ENCODE measurements around the gene ZNF354C. TPM values are rescaled to one million over a fixed set of nuclear protein-coding genes. Genes with fewer than 3 reads are reported as not detected.

ZNF354C gene
- total RNA-seq (2022; extraction: Qiagen RNA extraction; ENCODE audit: low read depth) = 0.80 to 1.0 TPM (median 0.87 TPM) in 5 replicates

DNA sequence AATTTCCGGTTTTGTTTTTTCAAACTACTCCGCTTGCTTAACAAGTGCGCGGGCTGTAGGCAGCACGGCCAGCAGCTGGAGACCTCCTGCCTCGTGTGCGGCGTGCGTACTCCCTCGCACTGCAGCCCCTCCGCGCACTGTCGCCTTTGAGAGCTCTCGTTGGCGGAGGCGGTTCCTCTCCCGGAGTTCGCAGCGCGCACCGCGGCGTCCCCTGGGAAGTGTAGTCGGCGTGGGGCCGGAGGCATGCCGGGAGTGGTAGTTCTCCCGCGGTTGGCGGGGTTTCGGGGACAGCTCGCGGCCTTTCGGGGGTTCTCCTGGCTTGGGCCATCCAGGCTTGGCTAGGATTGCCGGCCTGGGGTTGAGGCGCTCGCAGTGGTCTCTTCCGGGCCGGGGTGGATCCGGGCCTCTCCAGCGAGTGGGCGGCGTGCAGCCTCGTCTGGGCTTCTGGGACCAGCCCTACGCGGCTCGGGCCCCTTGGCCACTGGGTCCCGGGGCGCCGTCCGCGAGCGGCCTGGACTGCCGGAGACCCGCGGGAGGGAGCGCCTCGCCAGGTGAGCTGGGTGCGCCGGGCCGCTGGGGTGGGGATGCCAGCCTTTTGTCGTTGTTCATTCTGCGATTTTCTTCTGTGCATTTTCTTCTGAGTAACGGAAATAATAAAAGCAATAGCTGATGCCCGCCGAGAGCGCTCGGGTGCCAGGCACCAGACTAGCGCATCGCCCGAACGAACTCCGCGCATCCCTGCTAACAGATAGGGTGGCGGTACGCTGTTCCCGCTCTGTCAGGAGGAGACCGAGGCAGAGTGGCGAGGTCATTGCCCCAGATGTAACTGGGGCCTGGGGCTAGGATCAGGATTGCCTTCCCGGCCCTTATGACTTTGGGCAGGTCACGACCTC, at the start of gene ZNF354C:
TSS of gene ZNF354C (plus strand) at position 258 of the 893 bp plus-strand sequence. CDS start 1,696 bp downstream, outside the sequence.

DNA sequence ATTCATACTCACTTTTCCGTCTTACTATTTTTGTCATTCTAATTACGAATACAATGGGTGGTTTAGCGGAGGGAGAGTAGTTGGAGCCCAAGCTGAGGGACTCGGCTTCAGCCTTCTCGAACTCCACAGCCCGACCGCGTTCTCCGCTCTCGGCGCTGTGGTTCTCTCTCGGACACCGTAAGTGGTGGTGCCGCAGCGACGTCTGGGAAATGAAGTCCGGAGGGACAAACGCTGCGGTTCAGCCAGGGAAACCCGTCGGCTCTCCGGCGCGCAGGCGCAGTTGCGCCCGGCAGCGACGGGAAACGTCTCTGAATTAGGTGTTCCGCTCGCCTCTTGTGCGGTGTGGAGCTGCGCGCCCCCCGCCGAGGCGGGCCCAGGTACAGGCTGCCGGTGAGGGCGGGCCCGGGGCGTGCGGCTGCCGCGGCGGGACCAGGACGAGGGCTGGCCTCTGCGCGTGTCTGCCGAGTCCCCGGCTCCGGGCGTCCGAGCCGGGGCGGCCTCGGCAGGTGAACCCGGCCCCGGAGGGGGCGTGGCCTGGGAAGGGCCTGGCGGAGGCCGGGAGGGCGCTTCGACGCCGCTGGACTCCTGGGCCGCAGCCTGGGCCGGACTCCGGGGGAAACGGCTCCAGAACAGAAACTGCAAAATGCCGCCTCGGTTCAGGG, 36.5 kb upstream of the ZNF354C start, which contains the start of gene ZNF879:
TSS of gene ZNF879 (plus strand) at position 277 of the 662 bp plus-strand sequence. CDS start 1,201 bp downstream, outside the sequence.

Other genes with a start within 250 kb of the ZNF354C start
- 3.3 to 5.9 TPM (median 4.6 TPM) in 5 replicates for gene ZNF354B, start 200.4 kb upstream of the ZNF354C start, total RNA-seq (2022; extraction: Qiagen RNA extraction; ENCODE audit: low read depth)
- 0.03 to 0.07 TPM in 2 of 5 replicates, not detected in the others for gene ZFP2, start 164.5 kb upstream of the ZNF354C start, total RNA-seq (2022; extraction: Qiagen RNA extraction; ENCODE audit: low read depth)
- gene ZNF454, start 119.2 kb upstream of the ZNF354C start, total RNA-seq (2022; extraction: Qiagen RNA extraction; ENCODE audit: low read depth) = not detected in 5 replicates
- not detected in 5 replicates for gene GRM6, start 65.1 kb upstream of the ZNF354C start, total RNA-seq (2022; extraction: Qiagen RNA extraction; ENCODE audit: low read depth)
- 0.42 to 0.93 TPM (median 0.57 TPM) in 5 replicates for gene ZNF879, start 36.6 kb upstream of the ZNF354C start, total RNA-seq (2022; extraction: Qiagen RNA extraction; ENCODE audit: low read depth)

Measured in A549 treated with CpdA at 1 μM for 4 hours (cell line).